Endothelial cell of umbilical vein (primary cell): ENCODE measurements around the gene CRYBG3.

ENCODE experiments used
- GATA2 ChIP-seq: IDR thresholded peaks from 2 replicates; pipeline ENCODE4 v1.7.0; 2011; ENCODE audit warnings: low read depth, mild to moderate bottlenecking, moderate library complexity, mixed read lengths, low read length; ENCODE audit not compliant: insufficient read length, insufficient read depth
- POLR2A ChIP-seq: IDR thresholded peaks from 2 replicates; pipeline ENCODE4 v1.6.1; 2012; ENCODE audit warnings: low read depth, mild to moderate bottlenecking, control low read depth, low read length
- TF ChIP-seq, protein P1 (sequence below), 2 donors: IDR thresholded peaks; 1 replicate in 1 of 2; 2 replicates in 1 of 2; pipeline ENCODE4 v1.5.1; 2011; ENCODE audit warnings: low read length in 2 of 2, mild to moderate bottlenecking in 2 of 2, moderate library complexity in 2 of 2, control low read depth in 1 of 2, inconsistent platforms in 1 of 2, low read depth in 1 of 2; ENCODE audit not compliant: insufficient read depth in 1 of 2; ENCODE audit errors: extremely low read depth in 1 of 2

DNA sequence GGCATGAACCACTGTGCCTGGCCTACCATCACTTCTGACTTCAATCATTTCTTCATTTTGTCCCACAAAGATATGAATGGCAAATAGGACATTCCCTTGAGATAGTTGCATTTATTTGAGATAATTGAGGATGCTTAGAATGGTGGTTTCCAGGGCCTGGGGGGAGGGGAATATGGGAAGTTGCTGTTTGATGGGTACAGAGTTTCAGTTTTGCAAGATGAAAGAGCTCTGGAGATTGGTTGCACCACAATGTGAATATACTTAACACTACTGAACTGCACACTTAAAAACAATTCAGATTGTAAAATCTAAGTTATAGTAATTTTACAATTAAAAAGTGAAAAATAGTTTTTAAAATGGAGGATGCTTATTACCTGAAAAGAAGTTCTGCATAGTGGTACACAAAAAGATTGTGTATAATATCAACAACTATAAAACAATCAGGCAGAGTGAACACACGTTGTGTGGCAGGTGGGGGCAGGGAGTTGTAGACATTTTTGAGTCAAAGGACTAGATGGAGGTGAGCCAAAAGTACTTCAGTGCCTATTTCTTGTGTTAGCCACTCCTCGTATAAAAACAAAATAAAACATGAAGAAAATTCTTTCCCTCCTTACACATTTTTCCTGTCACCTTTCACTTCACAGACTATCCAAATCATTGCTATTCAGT is 168.9 kb downstream of the CRYBG3 start:
- no peak for TF ChIP-seq POLR2A
- no peak for TF ChIP-seq GATA2
- TF ChIP-seq, protein P1, sequence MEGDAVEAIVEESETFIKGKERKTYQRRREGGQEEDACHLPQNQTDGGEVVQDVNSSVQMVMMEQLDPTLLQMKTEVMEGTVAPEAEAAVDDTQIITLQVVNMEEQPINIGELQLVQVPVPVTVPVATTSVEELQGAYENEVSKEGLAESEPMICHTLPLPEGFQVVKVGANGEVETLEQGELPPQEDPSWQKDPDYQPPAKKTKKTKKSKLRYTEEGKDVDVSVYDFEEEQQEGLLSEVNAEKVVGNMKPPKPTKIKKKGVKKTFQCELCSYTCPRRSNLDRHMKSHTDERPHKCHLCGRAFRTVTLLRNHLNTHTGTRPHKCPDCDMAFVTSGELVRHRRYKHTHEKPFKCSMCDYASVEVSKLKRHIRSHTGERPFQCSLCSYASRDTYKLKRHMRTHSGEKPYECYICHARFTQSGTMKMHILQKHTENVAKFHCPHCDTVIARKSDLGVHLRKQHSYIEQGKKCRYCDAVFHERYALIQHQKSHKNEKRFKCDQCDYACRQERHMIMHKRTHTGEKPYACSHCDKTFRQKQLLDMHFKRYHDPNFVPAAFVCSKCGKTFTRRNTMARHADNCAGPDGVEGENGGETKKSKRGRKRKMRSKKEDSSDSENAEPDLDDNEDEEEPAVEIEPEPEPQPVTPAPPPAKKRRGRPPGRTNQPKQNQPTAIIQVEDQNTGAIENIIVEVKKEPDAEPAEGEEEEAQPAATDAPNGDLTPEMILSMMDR (IDR thresholded peaks at IDR 0.05; ENCODE audit: extremely low read depth in 1 of 2, insufficient read depth in 1 of 2, low read depth in 1 of 2, low read length in 2 of 2): no peak
